ENCODE results near the gene SLC16A9.
"Not testable (repeated sequence)": the region's sequence is repeated elsewhere in the genome, so short reads cannot be mapped to it uniquely, and the experiment has no call there.

Gene SLC16A9

DNA sequence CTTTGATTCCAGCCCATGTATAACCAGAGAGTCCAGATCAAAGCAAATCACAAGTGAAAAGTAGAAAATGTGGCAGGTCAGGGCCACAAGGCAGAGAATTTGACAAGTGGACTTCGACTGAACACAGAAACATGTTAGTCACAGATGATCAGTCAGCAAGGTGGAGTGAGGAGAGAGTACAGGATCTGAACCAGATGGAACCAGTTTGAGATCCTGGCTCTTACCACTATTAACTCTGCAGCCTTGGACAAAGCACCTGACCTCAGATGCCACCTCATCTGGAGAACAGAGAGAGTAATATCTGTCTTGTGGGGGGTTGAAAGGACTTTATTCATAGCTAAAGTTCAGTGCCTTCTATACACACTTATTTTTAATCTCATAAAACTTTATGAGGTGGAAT lies 39.2 kb upstream of the SLC16A9 start:
- H3K27ac ChIP-seq, result no peak overlapping the region
- TF ChIP-seq ZFX (IDR thresholded peaks at IDR 0.05) (no peak), CTCF (conservative IDR thresholded peaks at IDR 0.05) (no peak)

- no peak for TF ChIP-seq CTCF (conservative IDR thresholded peaks at IDR 0.05)
- no peak for TF ChIP-seq ZFX (IDR thresholded peaks at IDR 0.05)
Observed at GRCh38 chr10:59745163-59745650, 35.6 kb upstream of the SLC16A9 start.

DNA sequence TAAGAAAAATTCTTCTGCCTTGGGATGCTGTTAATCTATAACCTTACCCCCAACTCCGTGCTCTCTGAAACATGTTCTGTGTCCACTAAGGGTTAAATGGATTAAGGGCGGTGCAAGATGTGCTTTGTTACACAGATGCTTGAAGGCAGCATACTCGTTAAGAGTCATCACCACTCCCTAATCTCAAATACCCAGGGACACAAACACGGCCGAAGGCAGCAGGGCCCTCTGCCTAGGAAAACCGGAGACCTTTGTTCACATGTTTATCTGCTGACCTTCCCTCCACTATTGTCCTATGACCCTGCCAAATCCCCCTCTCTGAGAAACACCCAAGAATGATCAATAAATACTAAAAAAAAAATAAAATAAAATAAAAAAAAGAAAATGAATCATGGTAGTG lies 35.1 kb upstream of the SLC16A9 start:
- not testable (repeated sequence) for H3K27ac ChIP-seq

More at GRCh38 chr10:59745163-59745650, 35.6 kb upstream of the SLC16A9 start:
- H3K27ac ChIP-seq, result no peak overlapping the region

DNA sequence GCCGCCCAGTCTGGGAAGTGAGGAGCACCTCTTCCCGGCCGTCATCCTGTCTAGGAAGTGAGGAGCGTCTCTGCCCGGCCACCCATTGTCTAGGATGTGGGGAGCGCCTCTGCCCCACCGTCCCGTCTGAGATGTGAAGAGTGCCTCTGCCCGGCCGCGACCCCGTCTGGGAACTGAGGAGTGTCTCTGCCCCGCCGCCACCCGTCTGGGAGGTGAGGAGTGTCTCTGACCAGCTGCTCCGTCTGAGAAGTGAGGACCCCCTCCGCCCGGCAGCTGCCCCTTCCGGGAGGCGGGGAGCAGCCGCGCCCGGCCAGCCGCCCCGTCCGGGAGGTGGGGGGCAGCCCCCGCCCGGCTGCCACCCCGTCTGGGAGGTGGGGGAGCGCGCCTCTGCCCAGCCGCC lies 34.5 kb upstream of the SLC16A9 start:
- not testable (repeated sequence) for H3K27ac ChIP-seq

DNA sequence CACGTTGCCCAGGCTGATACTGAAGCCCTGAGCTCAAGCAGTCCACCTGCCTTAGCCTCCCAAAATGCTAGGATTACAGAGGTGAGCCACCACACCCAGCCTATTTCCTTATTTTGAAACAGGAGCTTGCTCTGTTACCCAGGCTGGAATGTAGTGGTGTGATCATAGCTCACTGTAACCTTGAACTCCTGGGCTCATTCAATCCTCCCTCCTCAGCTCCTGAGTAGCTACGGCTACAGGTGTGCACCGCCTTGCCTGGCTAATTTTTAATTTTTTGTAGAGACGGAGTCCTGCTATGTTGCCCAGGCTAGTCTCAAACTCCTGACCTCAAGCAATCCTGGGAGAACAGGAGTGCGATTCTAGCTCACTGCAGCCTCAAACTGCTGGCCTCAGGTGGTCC lies 31.9 kb upstream of the SLC16A9 start:
- H3K27ac ChIP-seq, result no peak overlapping the region

DNA sequence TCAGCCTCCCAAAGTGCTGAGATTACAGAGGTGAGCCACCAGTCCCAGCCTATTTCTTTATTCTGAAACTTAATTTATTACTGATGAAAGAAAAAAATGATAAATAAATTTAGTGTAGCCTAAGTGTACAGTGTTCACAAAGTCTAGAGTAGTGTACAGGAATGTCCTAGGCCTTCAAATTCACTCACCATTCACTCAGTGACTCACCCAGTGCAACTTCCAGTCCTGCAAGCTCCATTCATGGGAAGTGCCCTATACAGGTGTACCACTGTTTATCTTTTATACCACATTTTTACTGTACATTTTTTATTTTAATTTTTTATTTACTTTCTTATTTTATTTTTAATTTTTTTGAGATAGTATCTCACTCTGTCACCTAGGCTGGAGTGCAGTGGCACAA lies 31.4 kb upstream of the SLC16A9 start:
- TF ChIP-seq ZFX (IDR thresholded peaks at IDR 0.05) (no peak), CTCF (conservative IDR thresholded peaks at IDR 0.05) (no peak)
- no peak overlapping the region for H3K27ac ChIP-seq

More for the DNA sequence above, 31.9 kb upstream of the SLC16A9 start:
- TF ChIP-seq ZFX (IDR thresholded peaks at IDR 0.05) (no peak), CTCF (conservative IDR thresholded peaks at IDR 0.05) (no peak)

GRCh38 chr10:59736749-59737148 lies 27.1 kb upstream of the SLC16A9 start:
- TF ChIP-seq ZFX (IDR thresholded peaks at IDR 0.05), result no peak
- no peak for TF ChIP-seq CTCF (conservative IDR thresholded peaks at IDR 0.05)

GRCh38 chr10:59735296-59735695 lies 25.6 kb upstream of the SLC16A9 start:
- TF ChIP-seq ZFX (IDR thresholded peaks at IDR 0.05) (no peak), CTCF (conservative IDR thresholded peaks at IDR 0.05) (no peak)
- H3K27ac ChIP-seq, result no peak overlapping the region

More at GRCh38 chr10:59736749-59737148, 27.1 kb upstream of the SLC16A9 start:
- no peak overlapping the region for H3K27ac ChIP-seq

Data from C4-2B (cell line).